DOHH2 (cell line): Measurements from ENCODE around the gene ACSF2.

ENCODE experiments used
- EZH2phosphoT487 ChIP-seq: fragments of 200-600 bp; sonication (generic); IDR thresholded peaks from 2 replicates; pipeline ENCODE4 v1.6.1; 2017; ENCODE audit warnings: borderline replicate concordance, mild to moderate bottlenecking, antibody characterized with exemption, low read length, moderate library complexity, mixed read lengths
- TF ChIP-seq, protein P1 (sequence below): fragments of 200-600 bp; sonication (generic); IDR thresholded peaks from one replicate; pipeline ENCODE4 v1.5.1; 2014; ENCODE audit warnings: antibody characterized with exemption, mild to moderate bottlenecking, low read depth, low read length; ENCODE audit not compliant: poor library complexity, severe bottlenecking

DNA sequence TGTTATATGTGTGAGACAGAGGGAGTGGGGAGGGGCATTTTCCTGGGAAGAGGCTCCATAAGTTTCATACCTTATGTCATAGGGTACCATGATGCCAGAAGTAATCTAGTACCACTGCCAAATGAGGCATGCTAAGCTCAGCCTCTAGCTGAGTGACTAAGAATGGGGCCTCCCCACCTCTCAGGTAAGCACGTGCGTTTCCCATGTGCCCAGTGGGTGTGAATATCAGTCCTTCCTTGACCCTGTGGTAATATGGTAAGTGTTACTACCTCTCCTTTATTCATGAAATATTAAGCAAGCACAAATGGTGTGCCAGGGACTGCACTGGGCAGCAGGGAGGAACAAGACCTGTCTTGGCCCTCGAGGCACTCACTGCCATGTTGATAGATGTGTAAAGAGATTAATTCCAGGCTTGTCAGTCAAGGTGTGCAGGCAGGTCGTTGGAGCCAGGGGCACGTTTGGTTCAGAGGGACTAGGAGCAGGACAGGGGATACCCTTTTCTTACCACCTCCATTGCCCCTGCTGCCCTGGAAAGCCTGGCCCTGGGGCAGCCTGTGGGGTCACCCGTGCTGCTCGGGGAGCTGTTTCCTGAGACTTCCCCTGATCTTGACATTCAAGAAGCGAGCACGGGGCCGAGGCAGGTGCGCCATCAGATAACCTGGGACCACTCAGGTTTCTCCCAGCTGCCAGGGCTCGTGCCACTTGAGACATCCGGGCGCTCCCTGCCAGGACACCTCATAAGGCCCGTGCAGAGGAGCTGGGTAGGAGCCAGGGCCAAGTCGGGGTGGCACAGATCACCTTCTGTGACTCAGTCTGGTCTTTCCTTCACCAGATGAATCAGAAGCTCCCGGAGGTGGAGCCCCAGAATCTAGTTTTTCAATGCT, 61.4 kb downstream of the ACSF2 start:
- TF ChIP-seq, protein P1, sequence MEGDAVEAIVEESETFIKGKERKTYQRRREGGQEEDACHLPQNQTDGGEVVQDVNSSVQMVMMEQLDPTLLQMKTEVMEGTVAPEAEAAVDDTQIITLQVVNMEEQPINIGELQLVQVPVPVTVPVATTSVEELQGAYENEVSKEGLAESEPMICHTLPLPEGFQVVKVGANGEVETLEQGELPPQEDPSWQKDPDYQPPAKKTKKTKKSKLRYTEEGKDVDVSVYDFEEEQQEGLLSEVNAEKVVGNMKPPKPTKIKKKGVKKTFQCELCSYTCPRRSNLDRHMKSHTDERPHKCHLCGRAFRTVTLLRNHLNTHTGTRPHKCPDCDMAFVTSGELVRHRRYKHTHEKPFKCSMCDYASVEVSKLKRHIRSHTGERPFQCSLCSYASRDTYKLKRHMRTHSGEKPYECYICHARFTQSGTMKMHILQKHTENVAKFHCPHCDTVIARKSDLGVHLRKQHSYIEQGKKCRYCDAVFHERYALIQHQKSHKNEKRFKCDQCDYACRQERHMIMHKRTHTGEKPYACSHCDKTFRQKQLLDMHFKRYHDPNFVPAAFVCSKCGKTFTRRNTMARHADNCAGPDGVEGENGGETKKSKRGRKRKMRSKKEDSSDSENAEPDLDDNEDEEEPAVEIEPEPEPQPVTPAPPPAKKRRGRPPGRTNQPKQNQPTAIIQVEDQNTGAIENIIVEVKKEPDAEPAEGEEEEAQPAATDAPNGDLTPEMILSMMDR, result no peak
- no peak for TF ChIP-seq EZH2phosphoT487
